ENCODE results near the gene TMC3.

The TMC3 gene

GRCh38 chr15:81339851-81340250 lies 34.2 kb downstream of the TMC3 start:
- TF ChIP-seq CTCF (IDR thresholded peaks at IDR 0.05; ENCODE audit: unreplicated experiment in 3 of 3) = no peak
- Mint-ChIP-seq H3K9me3 (no peaks in the 10 kb centered on the region), H3K4me1 (peaks cover 37% of the 10 kb centered on the region), H3K27me3 (ENCODE audit: low read depth) (peaks cover 11% of the 10 kb centered on the region), H3K4me3 (no peak overlapping the region), H3K27ac (no peak overlapping the region), H3K36me3 (ENCODE audit: low read depth) (no peaks in the 10 kb centered on the region)

- Mint-ChIP-seq H3K27me3 (ENCODE audit: low read depth) (peaks cover 11% of the 10 kb centered on the region), H3K4me3 (no peak overlapping the region), H3K36me3 (ENCODE audit: low read depth) (no peaks in the 10 kb centered on the region), H3K4me1 (peaks cover 43% of the 10 kb centered on the region), H3K9me3 (no peaks in the 10 kb centered on the region), H3K27ac (peak overlapping the region in 1 of 3 experiments; percentile 80)
- no peak for TF ChIP-seq CTCF (IDR thresholded peaks at IDR 0.05; ENCODE audit: unreplicated experiment in 3 of 3)
These were observed 34.7 kb downstream of the TMC3 start for GRCh38 chr15:81339321-81339720.

GRCh38 chr15:81338170-81339007 lies 35.6 kb downstream of the TMC3 start:
- Mint-ChIP-seq H3K9me3 (no peaks in the 10 kb centered on the region), H3K4me1 (peaks cover 45% of the 10 kb centered on the region), H3K4me3 (peak overlapping the region in 1 of 3 experiments; percentile 9), H3K27ac (peak overlapping the region in 2 of 3 experiments; percentile 80 to 81), H3K27me3 (ENCODE audit: low read depth) (peaks cover 11% of the 10 kb centered on the region), H3K36me3 (ENCODE audit: low read depth) (no peaks in the 10 kb centered on the region)
- TF ChIP-seq CTCF (IDR thresholded peaks at IDR 0.05; ENCODE audit: unreplicated experiment in 3 of 3) = no peak

- TF ChIP-seq CTCF (IDR thresholded peaks at IDR 0.05; ENCODE audit: unreplicated experiment in 3 of 3) = no peak
- Mint-ChIP-seq H3K4me3 (no peak overlapping the region), H3K4me1 (peaks cover 45% of the 10 kb centered on the region), H3K27ac (peak overlapping the region in 2 of 3 experiments; percentile 80 to 81), H3K27me3 (ENCODE audit: low read depth) (peaks cover 15% of the 10 kb centered on the region), H3K36me3 (ENCODE audit: low read depth) (no peaks in the 10 kb centered on the region), H3K9me3 (no peaks in the 10 kb centered on the region)
These were observed 36.3 kb downstream of the TMC3 start for GRCh38 chr15:81337713-81338157.

- Mint-ChIP-seq H3K27me3 (ENCODE audit: low read depth) (peaks cover 15% of the 10 kb centered on the region), H3K4me1 (peaks cover 45% of the 10 kb centered on the region), H3K9me3 (no peaks in the 10 kb centered on the region), H3K27ac (no peak overlapping the region), H3K36me3 (ENCODE audit: low read depth) (no peaks in the 10 kb centered on the region), H3K4me3 (no peak overlapping the region)
- TF ChIP-seq CTCF (IDR thresholded peaks at IDR 0.05; ENCODE audit: unreplicated experiment in 3 of 3) = no peak
These were observed 36.8 kb downstream of the TMC3 start for GRCh38 chr15:81337241-81337640.

GRCh38 chr15:81336568-81336967 lies 37.4 kb downstream of the TMC3 start:
- TF ChIP-seq CTCF (IDR thresholded peaks at IDR 0.05; ENCODE audit: unreplicated experiment in 3 of 3) = no peak
- H3K36me3 Mint-ChIP-seq (ENCODE audit: low read depth) = no peaks in the 10 kb centered on the region
- H3K27ac Mint-ChIP-seq = no peak overlapping the region
- H3K4me1 Mint-ChIP-seq = peaks cover 45% of the 10 kb centered on the region
- no peak overlapping the region for H3K4me3 Mint-ChIP-seq
- H3K27me3 Mint-ChIP-seq (ENCODE audit: low read depth) = peaks cover 15% of the 10 kb centered on the region
- H3K9me3 Mint-ChIP-seq = no peaks in the 10 kb centered on the region

Measured in nephron (organoid).